PFSK-1 (cell line): ENCODE data around the gene ZC3H10.

ENCODE experiments used
- FOXP2 ChIP-seq: optimal IDR thresholded peaks from 2 replicates; pipeline ENCODE3; 2011; ENCODE audit warnings: borderline replicate concordance, control low read depth, inconsistent platforms; ENCODE audit not compliant: insufficient read depth; ENCODE audit errors: extremely low read length, extremely low read depth
- POLR2AphosphoS5 ChIP-seq: IDR thresholded peaks from 2 replicates; pipeline ENCODE4 v1.6.1; 2012; ENCODE audit warnings: low read depth, mild to moderate bottlenecking, control low read depth, low read length, moderate library complexity
- SIN3A ChIP-seq: IDR thresholded peaks from 2 replicates; pipeline ENCODE4 v1.6.1; 2012; ENCODE audit warnings: mild to moderate bottlenecking, low read length, moderate library complexity, borderline replicate concordance; ENCODE audit not compliant: insufficient read depth
- TAF1 ChIP-seq: IDR thresholded peaks from 2 replicates; pipeline ENCODE4 v1.6.1; 2012; ENCODE audit warnings: low read length, control low read depth, borderline replicate concordance; ENCODE audit not compliant: insufficient read depth
- TF ChIP-seq, protein P1 (sequence below), 2 experiments: IDR thresholded peaks; 2 replicates each; pipeline versions ENCODE4 v1.6.1 to v1.8.0; 2011 to 2012; ENCODE audit warnings: low read depth in 2 of 2, low read length in 2 of 2, control low read depth in 1 of 2, inconsistent platforms in 1 of 2, mild to moderate bottlenecking in 1 of 2, moderate library complexity in 1 of 2; ENCODE audit not compliant: insufficient read depth in 1 of 2

Gene ZC3H10

DNA sequence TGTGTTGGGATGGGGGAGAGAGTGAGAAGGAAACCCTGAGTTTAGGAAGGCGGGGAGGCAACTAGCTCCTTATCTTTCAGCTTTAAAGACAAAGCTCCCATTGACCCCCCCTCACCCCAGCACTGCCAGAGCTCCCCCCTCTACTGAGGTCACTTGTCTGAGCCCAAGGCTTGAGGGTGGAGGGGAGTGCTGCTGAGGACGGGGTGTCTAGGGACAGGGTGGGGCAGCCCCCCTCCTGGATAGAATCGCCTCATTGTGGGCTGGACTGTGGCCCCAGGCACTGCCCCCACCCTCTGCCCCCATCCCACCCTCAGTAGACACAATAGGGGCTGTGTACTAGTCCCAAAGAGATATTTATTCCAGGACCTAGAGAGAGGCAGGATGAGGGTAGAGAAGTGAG is 35.1 kb upstream of the ZC3H10 start:
- TF ChIP-seq POLR2AphosphoS5 (no peak), FOXP2 (no peak), TAF1 (no peak), SIN3A (no peak)
- TF ChIP-seq, protein P1, sequence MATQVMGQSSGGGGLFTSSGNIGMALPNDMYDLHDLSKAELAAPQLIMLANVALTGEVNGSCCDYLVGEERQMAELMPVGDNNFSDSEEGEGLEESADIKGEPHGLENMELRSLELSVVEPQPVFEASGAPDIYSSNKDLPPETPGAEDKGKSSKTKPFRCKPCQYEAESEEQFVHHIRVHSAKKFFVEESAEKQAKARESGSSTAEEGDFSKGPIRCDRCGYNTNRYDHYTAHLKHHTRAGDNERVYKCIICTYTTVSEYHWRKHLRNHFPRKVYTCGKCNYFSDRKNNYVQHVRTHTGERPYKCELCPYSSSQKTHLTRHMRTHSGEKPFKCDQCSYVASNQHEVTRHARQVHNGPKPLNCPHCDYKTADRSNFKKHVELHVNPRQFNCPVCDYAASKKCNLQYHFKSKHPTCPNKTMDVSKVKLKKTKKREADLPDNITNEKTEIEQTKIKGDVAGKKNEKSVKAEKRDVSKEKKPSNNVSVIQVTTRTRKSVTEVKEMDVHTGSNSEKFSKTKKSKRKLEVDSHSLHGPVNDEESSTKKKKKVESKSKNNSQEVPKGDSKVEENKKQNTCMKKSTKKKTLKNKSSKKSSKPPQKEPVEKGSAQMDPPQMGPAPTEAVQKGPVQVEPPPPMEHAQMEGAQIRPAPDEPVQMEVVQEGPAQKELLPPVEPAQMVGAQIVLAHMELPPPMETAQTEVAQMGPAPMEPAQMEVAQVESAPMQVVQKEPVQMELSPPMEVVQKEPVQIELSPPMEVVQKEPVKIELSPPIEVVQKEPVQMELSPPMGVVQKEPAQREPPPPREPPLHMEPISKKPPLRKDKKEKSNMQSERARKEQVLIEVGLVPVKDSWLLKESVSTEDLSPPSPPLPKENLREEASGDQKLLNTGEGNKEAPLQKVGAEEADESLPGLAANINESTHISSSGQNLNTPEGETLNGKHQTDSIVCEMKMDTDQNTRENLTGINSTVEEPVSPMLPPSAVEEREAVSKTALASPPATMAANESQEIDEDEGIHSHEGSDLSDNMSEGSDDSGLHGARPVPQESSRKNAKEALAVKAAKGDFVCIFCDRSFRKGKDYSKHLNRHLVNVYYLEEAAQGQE (IDR thresholded peaks at IDR 0.05; ENCODE audit: insufficient read depth in 1 of 2, low read depth in 2 of 2, low read length in 2 of 2), result no peak

DNA sequence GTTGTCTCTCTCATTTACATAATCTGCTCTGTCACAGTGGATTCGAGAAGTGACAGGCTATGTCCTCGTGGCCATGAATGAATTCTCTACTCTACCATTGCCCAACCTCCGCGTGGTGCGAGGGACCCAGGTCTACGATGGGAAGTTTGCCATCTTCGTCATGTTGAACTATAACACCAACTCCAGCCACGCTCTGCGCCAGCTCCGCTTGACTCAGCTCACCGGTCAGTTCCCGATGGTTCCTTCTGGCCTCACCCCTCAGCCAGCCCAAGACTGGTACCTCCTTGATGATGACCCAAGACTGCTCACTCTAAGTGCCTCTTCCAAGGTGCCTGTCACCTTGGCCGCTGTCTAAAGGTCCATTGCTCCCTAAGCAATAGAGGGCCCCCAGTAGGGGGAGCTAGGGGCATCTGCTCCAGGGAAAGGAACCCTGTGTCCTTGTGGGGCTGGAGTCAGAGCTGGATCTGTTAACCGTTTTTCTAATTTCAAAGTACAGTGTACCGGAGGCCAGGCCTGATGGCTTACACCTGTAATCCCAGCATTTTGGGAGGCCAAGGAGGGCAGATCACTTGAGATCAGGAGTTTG is 33.0 kb upstream of the ZC3H10 start:
- TF ChIP-seq SIN3A (no peak), POLR2AphosphoS5 (no peak), FOXP2 (no peak), TAF1 (no peak)

DNA sequence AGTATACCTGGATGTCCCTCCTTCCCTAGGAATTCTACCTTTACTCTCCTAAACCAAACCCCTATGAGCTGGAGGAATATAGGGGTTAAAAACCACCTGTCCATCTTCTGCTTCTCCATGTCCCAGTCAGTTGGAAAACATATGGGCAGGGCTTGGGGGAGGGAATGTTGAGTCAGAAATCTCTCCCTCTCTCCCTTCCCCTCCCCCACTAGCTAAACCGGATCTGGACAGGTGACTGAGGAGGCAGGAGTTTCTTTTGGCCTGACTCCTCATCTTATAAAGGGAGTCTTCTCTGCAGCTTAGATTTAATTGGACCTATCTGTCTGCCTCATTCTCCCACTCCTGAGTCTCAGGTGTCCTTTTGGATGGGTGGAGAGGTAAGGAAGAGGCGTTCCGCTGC is 32.0 kb upstream of the ZC3H10 start:
- TF ChIP-seq, protein P1 (IDR thresholded peaks at IDR 0.05; ENCODE audit: insufficient read depth in 1 of 2, low read depth in 2 of 2, low read length in 2 of 2), result no peak
- TF ChIP-seq SIN3A, result no peak
- no peak for TF ChIP-seq FOXP2
- no peak for TF ChIP-seq POLR2AphosphoS5
- no peak for TF ChIP-seq TAF1

DNA sequence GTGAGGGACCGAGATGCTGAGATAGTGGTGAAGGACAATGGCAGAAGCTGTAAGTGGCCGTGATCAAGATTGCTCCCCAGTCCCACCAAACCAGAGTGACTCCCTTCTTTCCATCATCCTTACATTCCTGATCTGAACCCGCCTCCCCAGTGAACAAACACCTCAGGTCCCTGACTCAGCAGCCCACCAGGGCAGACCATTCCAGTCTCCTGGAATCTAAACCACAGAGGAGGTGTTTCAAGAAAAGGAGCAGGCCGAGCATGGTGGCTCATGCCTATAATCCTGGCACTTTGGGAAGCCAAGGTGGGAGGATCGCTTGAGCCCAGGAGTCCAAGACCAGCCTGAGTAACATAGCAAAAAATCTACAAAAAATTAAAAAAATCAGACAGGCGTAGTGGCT is 31.5 kb upstream of the ZC3H10 start:
- TF ChIP-seq SIN3A (no peak), TAF1 (no peak), FOXP2 (no peak)
- TF ChIP-seq, protein P1 (IDR thresholded peaks at IDR 0.05; ENCODE audit: insufficient read depth in 1 of 2, low read depth in 2 of 2, low read length in 2 of 2), result no peak

DNA sequence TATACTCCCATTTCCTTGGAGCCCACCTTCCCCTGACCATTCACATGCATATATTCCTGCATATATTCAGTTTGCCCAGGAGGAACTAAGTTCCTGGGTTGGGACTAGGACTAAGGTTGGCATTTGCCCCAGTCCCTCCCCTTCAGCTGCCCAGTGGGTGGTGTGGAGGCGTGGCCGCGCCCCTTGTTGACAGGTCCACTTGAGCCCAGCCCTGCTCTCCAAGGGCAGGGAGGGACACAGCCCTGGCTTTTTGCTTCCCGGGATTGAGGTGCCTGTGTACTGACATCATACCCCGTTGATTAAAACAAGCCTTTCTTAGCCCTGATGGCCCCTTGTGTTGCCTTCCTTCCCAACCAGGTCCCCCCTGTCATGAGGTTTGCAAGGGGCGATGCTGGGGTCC is 30.8 kb upstream of the ZC3H10 start:
- TF ChIP-seq TAF1, result no peak

DNA sequence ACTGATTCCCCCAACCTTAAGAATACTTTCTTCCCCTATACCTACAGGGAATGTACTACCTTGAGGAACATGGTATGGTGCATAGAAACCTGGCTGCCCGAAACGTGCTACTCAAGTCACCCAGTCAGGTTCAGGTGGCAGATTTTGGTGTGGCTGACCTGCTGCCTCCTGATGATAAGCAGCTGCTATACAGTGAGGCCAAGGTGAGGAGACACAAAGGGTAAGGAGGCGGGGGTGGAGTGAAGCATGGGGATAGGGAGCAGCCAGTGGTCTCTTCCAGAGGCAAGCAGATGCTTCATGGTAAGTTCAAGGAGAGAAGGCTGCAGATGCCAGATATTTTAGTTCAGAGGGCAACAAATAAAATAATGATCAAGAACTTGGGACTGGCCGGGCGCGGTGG is 20.3 kb upstream of the ZC3H10 start:
- TF ChIP-seq, protein P1 (IDR thresholded peaks at IDR 0.05; ENCODE audit: insufficient read depth in 1 of 2, low read depth in 2 of 2, low read length in 2 of 2), result no peak
- TF ChIP-seq TAF1 (no peak), FOXP2 (no peak), SIN3A (no peak), POLR2AphosphoS5 (no peak)
